Type B pancreatic cell (in vitro differentiated cells): ENCODE data around the gene GUCY2D. TPM values are rescaled to one million over a fixed set of nuclear protein-coding genes. Genes with fewer than 3 reads are reported as not detected.

ENCODE experiments used
- DNase-seq: peaks from one replicate; pipeline ENCODE4 v3.0.0; 2021; ENCODE audit warnings: mixed read lengths; ENCODE audit not compliant: unreplicated experiment; ENCODE audit errors: extremely low spot score
- H3K27ac Mint-ChIP-seq: 2 replicates; pipeline ENCODE4 v1.8.0; 2021; ENCODE audit warnings: mild to moderate bottlenecking, mixed read lengths
- H3K27me3 Mint-ChIP-seq: 2 replicates; pipeline ENCODE4 v1.8.0; 2021; ENCODE audit warnings: mixed read lengths
- H3K36me3 Mint-ChIP-seq: 2 replicates; pipeline ENCODE4 v1.8.0; 2021; ENCODE audit warnings: mixed read lengths
- H3K4me1 Mint-ChIP-seq: one replicate; pipeline ENCODE4 v1.8.0; 2021; ENCODE audit warnings: mixed read lengths; ENCODE audit not compliant: unreplicated experiment
- H3K4me3 Mint-ChIP-seq: 2 replicates; pipeline ENCODE4 v1.8.0; 2021; ENCODE audit warnings: mild to moderate bottlenecking, mixed read lengths
- H3K9me3 Mint-ChIP-seq: 2 replicates; pipeline ENCODE4 v1.8.0; 2021; ENCODE audit warnings: mixed read lengths
- CTCF ChIP-seq: fragments of 200-600 bp; sonication (generic); conservative IDR thresholded peaks from 2 replicates; pipeline ENCODE4 v1.5.0; 2021; ENCODE audit warnings: antibody characterized with exemption, mild to moderate bottlenecking
- total RNA-seq: library from RNA; stranded (reverse); gene quantifications from 2 replicates; pipeline ENCODE4 v1.2.1, GENCODE V29; 2021; ENCODE audit warnings: low replicate concordance

Gene GUCY2D
- total RNA-seq, 1 donor from 2014 or later = 0.29 TPM

DNA sequence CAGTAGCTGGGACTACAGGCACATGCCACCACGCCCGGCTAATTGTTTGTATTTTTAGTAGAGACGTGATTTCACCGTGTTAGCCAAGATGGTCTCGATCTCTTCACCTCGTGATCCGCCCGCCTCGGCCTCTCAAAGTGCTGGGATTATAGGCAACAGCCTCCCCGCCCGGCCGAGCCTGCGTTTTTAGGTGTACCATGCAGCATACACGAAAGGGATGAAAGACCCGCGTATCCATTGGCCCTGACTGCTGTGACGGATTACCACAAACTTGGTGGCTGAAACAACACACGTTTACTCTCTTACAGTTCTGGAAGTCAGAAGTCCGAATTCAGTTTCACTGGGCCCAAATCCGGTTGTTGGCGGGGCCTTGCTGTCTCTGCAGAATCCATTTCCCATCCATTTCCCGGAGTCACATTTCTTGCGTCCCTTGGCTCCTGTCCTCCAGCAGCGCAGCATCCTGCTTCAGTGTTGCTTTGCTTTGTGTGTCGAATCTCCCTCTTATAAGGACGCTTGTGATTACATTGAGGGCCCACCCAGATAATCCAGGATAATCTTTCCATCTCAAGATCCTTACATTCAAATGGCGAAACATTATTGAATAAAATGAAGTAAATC is 8.3 kb upstream of the GUCY2D start:
- no peak for DNase-seq
- H3K4me1 Mint-ChIP-seq = no peaks in the 10 kb centered on the region
- TF ChIP-seq CTCF = no peak
- no peaks in the 10 kb centered on the region for H3K36me3 Mint-ChIP-seq
- H3K27ac Mint-ChIP-seq = no peak overlapping the region
- H3K9me3 Mint-ChIP-seq = no peaks in the 10 kb centered on the region
- peaks cover 40% of the 10 kb centered on the region for H3K27me3 Mint-ChIP-seq
- H3K4me3 Mint-ChIP-seq = no peak overlapping the region

DNA sequence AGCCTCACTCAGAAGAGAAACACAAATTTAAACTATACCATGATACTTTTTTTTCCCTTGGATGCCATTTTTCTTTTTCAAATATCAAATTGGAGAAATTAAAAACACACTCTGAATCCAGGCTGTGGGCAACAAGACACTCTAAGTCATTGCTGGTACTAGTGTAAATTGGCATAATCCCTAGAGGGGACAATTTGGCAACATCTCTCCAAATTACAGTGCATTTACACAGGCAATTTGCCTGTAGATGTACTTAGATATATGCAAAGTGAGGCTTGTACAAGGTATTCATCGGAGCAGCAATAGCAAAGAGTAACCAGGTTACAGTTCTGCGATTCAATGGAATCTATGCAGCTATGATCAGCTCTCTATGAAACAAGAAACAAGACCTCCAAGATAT is 6.7 kb upstream of the GUCY2D start:
- no peak for TF ChIP-seq CTCF
- H3K36me3 Mint-ChIP-seq = no peaks in the 10 kb centered on the region
- no peak overlapping the region for H3K27ac Mint-ChIP-seq
- no peak for DNase-seq
- H3K9me3 Mint-ChIP-seq = no peaks in the 10 kb centered on the region
- no peak overlapping the region for H3K4me3 Mint-ChIP-seq
- no peaks in the 10 kb centered on the region for H3K4me1 Mint-ChIP-seq
- peaks cover 44% of the 10 kb centered on the region for H3K27me3 Mint-ChIP-seq

DNA sequence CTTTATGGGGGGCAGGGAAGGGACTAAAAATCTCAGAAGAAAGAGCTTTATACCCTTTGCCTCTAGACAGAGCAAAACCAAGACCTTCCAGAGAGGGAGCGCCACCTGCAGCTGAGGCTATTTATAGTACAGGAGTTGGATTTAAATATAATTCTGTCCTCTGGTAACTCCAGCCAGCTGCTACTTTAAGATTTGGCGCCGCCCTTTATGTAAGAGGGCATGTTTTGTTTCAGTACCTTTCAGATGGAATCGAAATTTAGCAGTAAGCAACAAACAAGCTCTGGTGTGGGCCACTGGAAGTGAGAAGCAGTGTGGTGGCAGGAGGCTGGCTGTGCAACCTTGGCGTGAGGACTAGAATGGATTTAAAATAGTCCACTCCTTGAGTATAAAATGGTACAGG is 5.2 kb upstream of the GUCY2D start:
- no peak for DNase-seq
- no peaks in the 10 kb centered on the region for H3K4me1 Mint-ChIP-seq
- H3K36me3 Mint-ChIP-seq = no peaks in the 10 kb centered on the region

DNA sequence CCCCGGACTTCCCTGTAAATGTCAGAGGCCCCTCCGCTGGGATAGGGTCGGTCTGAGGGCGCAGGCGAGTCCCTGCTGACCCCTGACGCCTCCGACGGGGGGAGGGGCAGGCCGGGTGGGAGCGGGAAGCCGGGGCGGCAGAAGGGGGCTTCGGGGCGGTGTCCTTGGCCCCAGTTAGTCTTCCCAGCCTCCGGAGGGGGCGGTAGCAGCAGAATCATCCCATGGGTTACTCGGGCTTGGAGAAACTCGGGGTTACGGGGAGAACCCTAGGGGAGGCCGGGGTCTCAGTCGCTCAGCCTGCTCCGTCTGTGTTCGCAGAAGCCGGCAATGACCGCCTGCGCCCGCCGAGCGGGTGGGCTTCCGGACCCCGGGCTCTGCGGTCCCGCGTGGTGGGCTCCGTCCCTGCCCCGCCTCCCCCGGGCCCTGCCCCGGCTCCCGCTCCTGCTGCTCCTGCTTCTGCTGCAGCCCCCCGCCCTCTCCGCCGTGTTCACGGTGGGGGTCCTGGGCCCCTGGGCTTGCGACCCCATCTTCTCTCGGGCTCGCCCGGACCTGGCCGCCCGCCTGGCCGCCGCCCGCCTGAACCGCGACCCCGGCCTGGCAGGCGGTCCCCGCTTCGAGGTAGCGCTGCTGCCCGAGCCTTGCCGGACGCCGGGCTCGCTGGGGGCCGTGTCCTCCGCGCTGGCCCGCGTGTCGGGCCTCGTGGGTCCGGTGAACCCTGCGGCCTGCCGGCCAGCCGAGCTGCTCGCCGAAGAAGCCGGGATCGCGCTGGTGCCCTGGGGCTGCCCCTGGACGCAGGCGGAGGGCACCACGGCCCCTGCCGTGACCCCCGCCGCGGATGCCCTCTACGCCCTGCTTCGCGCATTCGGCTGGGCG is 542 bp downstream of the GUCY2D start:
- DNase-seq = no peak
- no peak overlapping the region for H3K27ac Mint-ChIP-seq
- H3K4me3 Mint-ChIP-seq = no peak overlapping the region
- no peaks in the 10 kb centered on the region for H3K9me3 Mint-ChIP-seq
- H3K4me1 Mint-ChIP-seq = no peaks in the 10 kb centered on the region
- no peaks in the 10 kb centered on the region for H3K36me3 Mint-ChIP-seq
- H3K27me3 Mint-ChIP-seq = peaks cover 64% of the 10 kb centered on the region
- no peak for TF ChIP-seq CTCF

More for the DNA sequence above, 5.2 kb upstream of the GUCY2D start:
- H3K27me3 Mint-ChIP-seq = peaks cover 53% of the 10 kb centered on the region
- H3K9me3 Mint-ChIP-seq = no peaks in the 10 kb centered on the region
- H3K27ac Mint-ChIP-seq = no peak overlapping the region
- peak; percentile 41 for TF ChIP-seq CTCF
- no peak overlapping the region for H3K4me3 Mint-ChIP-seq

DNA sequence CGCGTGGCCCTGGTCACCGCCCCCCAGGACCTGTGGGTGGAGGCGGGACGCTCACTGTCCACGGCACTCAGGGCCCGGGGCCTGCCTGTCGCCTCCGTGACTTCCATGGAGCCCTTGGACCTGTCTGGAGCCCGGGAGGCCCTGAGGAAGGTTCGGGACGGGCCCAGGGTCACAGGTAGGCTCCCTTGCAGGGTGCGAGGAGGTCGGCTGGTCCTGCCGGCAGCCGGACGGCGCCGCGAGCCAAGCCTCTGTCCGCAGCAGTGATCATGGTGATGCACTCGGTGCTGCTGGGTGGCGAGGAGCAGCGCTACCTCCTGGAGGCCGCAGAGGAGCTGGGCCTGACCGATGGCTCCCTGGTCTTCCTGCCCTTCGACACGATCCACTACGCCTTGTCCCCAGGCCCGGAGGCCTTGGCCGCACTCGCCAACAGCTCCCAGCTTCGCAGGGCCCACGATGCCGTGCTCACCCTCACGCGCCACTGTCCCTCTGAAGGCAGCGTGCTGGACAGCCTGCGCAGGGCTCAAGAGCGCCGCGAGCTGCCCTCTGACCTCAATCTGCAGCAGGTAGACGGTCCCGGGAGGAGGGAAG is 1.3 kb downstream of the GUCY2D start:
- TF ChIP-seq CTCF = no peak
- no peak for DNase-seq
- H3K27ac Mint-ChIP-seq = no peak overlapping the region
- no peaks in the 10 kb centered on the region for H3K9me3 Mint-ChIP-seq
- H3K4me3 Mint-ChIP-seq = no peak overlapping the region
- H3K4me1 Mint-ChIP-seq = no peaks in the 10 kb centered on the region
- no peaks in the 10 kb centered on the region for H3K36me3 Mint-ChIP-seq
- peaks cover 61% of the 10 kb centered on the region for H3K27me3 Mint-ChIP-seq
